GM12878 (cell line): ENCODE results near the gene USP5. TPM values are rescaled to one million over a fixed set of nuclear protein-coding genes. Genes with fewer than 3 reads are reported as not detected.

Source experiments
- ATAC-seq: fragments of 200-7000 bp; cut with Tn5 transposase; 3 replicates; pipeline ENCODE4 v1.9.1; 2020; ENCODE audit warnings: mild to moderate bottlenecking, moderate library complexity
- Bru-seq: library from RNA; stranded (reverse); fragments of 400-500 nt; gene quantifications from one replicate; lab custom pipeline; 2021; lab: Mats Ljungman, UMichigan
- BruChase-seq, 2 experiments: library from RNA; stranded (reverse); fragments of 400-500 nt; gene quantifications; one replicate each; lab custom pipeline; 2021; lab: Mats Ljungman, UMichigan
- BruUV-seq: library from RNA; stranded (reverse); fragments of 400-500 nt; replicated peaks from 2 replicates; lab custom pipeline; 2021; lab: Mats Ljungman, UMichigan
- CTCF ChIA-PET: fragments of 300-600 bp; sonication (Branson Sonifier 250); formaldehyde crosslinking; extraction: SDS; loops from one replicate; lab custom pipeline; 2021; ENCODE audit warnings: inconsistent platforms; lab: Yijun Ruan, JAX
- POLR2A ChIA-PET: fragments of 350-600 bp; formaldehyde crosslinking; extraction: SDS; loops from one replicate; lab custom pipeline; 2021; ENCODE audit warnings: inconsistent platforms; lab: Charles Lee
- RAD21 ChIA-PET: fragments of 300-600 bp; sonication (Branson Sonifier 250); formaldehyde crosslinking; loops from one replicate; lab custom pipeline; 2023; ENCODE audit warnings: antibody characterized with exemption; ENCODE audit not compliant: unreplicated experiment; lab: Charles Lee
- SMC1A ChIA-PET: fragments of 300-600 bp; sonication (Branson Sonifier 250); formaldehyde crosslinking; loops from one replicate; lab custom pipeline; 2023; ENCODE audit not compliant: unreplicated experiment, uncharacterized antibody; lab: Charles Lee
- DNase-seq: peaks from one replicate; pipeline ENCODE4 v3.0.0-alpha.2; 2011; ENCODE audit warnings: low read depth, low spot score
- FAIRE-seq: peaks from 3 replicates; lab custom pipeline; 2011; peaks lifted over from hg19 to GRCh38; lab: Jason Lieb, UNC
- H2AFZ ChIP-seq: 2 replicates; pipeline ENCODE4 v1.6.0; 2011; ENCODE audit warnings: low read depth, low read length, control low read depth; ENCODE audit not compliant: control insufficient read depth
- H3K27ac ChIP-seq: 2 replicates; pipeline ENCODE4 v1.5.1; 2011; ENCODE audit warnings: control low read depth; ENCODE audit not compliant: control insufficient read depth, insufficient read depth
- H3K27me3 ChIP-seq, 2 experiments: replicated peaks in 1 of 2; 2 replicates each; pipeline versions ENCODE4 v1.6.0 to v1.6.1; 2011; ENCODE audit warnings: low read length in 1 of 2; ENCODE audit not compliant: control insufficient read depth in 2 of 2, insufficient read depth in 2 of 2
- H3K36me3 ChIP-seq, 2 experiments: 2 replicates each; pipeline ENCODE4 v1.5.1; 2011; ENCODE audit warnings: low read length in 1 of 2; ENCODE audit not compliant: control insufficient read depth in 2 of 2, insufficient read depth in 2 of 2
- H3K4me1 ChIP-seq: 2 replicates; pipeline ENCODE4 v1.6.1; 2011; ENCODE audit warnings: mild to moderate bottlenecking, low read length, moderate library complexity, mixed read lengths; ENCODE audit not compliant: control insufficient read depth, insufficient read depth
- H3K4me2 ChIP-seq: 2 replicates; pipeline ENCODE4 v1.6.0; 2011; ENCODE audit warnings: control low read depth; ENCODE audit not compliant: control insufficient read depth, insufficient read depth
- H3K4me3 ChIP-seq: fragments of 200-600 bp; sonication (generic); 2 replicates; pipeline ENCODE4 v1.5.1; 2016
- H3K79me2 ChIP-seq: 2 replicates; pipeline ENCODE4 v1.6.0; 2011; ENCODE audit warnings: low read length; ENCODE audit not compliant: control insufficient read depth, insufficient read depth
- H3K9ac ChIP-seq: 2 replicates; pipeline ENCODE4 v1.8.0; 2011; ENCODE audit warnings: low read length, control low read depth, mixed read lengths; ENCODE audit not compliant: control insufficient read depth, insufficient read depth
- H3K9me3 ChIP-seq: replicated peaks from 3 replicates; pipeline ENCODE4 v1.5.1; 2011; ENCODE audit warnings: mild to moderate bottlenecking, low read length; ENCODE audit not compliant: control insufficient read depth, insufficient read depth
- H4K20me1 ChIP-seq: 2 replicates; pipeline ENCODE4 v1.6.0; 2011; ENCODE audit not compliant: control insufficient read depth, insufficient read depth
- ATF7 ChIP-seq: fragments of 450-650 bp; IDR thresholded peaks from 2 replicates; pipeline ENCODE4 v1.6.1; 2016; ENCODE audit warnings: low read depth, mild to moderate bottlenecking
- BMI1 ChIP-seq: fragments of 450-650 bp; IDR thresholded peaks from 2 replicates; pipeline ENCODE4 v1.6.1; 2016; ENCODE audit warnings: mild to moderate bottlenecking, moderate library complexity, borderline replicate concordance
- BRCA1 ChIP-seq: IDR thresholded peaks from 2 replicates; pipeline ENCODE4 v1.6.1; 2011; ENCODE audit warnings: low read depth, low read length, improper control_type of control experiment
- GATAD2B ChIP-seq: fragments of 450-650 bp; conservative IDR thresholded peaks from 2 replicates; pipeline ENCODE4 v1.6.1; 2017; ENCODE audit warnings: low read depth, mild to moderate bottlenecking, moderate library complexity
- NR2C1 ChIP-seq: fragments of 450-650 bp; IDR thresholded peaks from 2 replicates; pipeline ENCODE4 v1.6.1; 2017; ENCODE audit warnings: antibody characterized with exemption, mild to moderate bottlenecking, moderate library complexity
- STAT3 ChIP-seq: IDR thresholded peaks from 2 replicates; pipeline ENCODE4 v1.6.1; 2011; ENCODE audit warnings: low read depth, low read length, improper control_type of control experiment
- TAF1 ChIP-seq: IDR thresholded peaks from 2 replicates; pipeline ENCODE4 v1.6.1; 2011; ENCODE audit warnings: mild to moderate bottlenecking, low read depth, low read length, borderline replicate concordance
- ZNF274 ChIP-seq: IDR thresholded peaks from one replicate; pipeline ENCODE4 v1.8.0; 2011; ENCODE audit not compliant: insufficient read length, insufficient read depth
- WGBS: methylation state at CpG from one replicate; pipeline ENCODE4 v1.1.6; 2016; ENCODE audit warnings: low lambda C conversion rate; ENCODE audit not compliant: insufficient replicate concordance, insufficient coverage; ENCODE audit errors: missing lambda C conversion rate; 5-methylcytosine and 5-hydroxymethylcytosine counted together
- in situ Hi-C: fragments of 300-500 bp; cut with MboI; formaldehyde crosslinking; loops from 9 replicates; pipeline ENCODE4 v1.14.3; 2018; ENCODE audit warnings: mixed read lengths
- intact Hi-C: fragments of 100-400 bp; cut with micrococcal nuclease; formaldehyde crosslinking; loops from one replicate; pipeline ENCODE4 v1.14.2; 2022; ENCODE audit not compliant: unreplicated experiment
- long read RNA-seq, 2 experiments: library from polyadenylated mRNA; unstranded; transcript quantifications; one replicate each; pipeline ENCODE4 v2.0.0, GENCODE V29; 2019 to 2020
- polyA minus RNA-seq, 3 experiments: library from RNA; depleted of rRNA, polyadenylated mRNA; stranded (reverse); fragments of >200 nt; gene quantifications; 2 replicates each; pipeline ENCODE4 v1.2.3, GENCODE V29; 2011
- polyA plus RNA-seq, 11 experiments: library from polyadenylated mRNA; depleted of rRNA in 4 of 11; unstranded in 6 of 11; stranded (reverse) in 5 of 11; fragments of >200 nt; fragmentation: Nextera tagmentation in 4 of 11; fragmentation: Illumina TruSeq in 1 of 11; extraction: Ambion mirVana in 4 of 11; extraction: Trizol in 1 of 11; gene quantifications; 1 replicate in 1 of 11; 2 replicates in 10 of 11; pipeline versions ENCODE4 v1.2.1 to v1.2.3, GENCODE V29; 2011 to 2016; ENCODE audit warnings: inconsistent platforms in 2 of 11, missing spikeins in 2 of 11, low read depth in 1 of 11
- total RNA-seq, 4 experiments: library from RNA; depleted of rRNA in 3 of 4; stranded (reverse); fragments of >200 nt in 3 of 4; fragmentation: Illumina TruSeq in 1 of 4; extraction: Trizol in 1 of 4; gene quantifications; 2 replicates each; pipeline versions ENCODE4 v1.2.1 to v1.2.3, GENCODE V29; 2013 to 2021
- TF ChIP-seq, protein P1 (sequence below): fragments of 450-650 bp; IDR thresholded peaks from 2 replicates; pipeline ENCODE4 v1.6.1; 2018; ENCODE audit warnings: borderline replicate concordance, mild to moderate bottlenecking; ENCODE audit not compliant: partially characterized antibody
- TF ChIP-seq, protein P2 (sequence below): IDR thresholded peaks from 2 replicates; pipeline ENCODE4 v1.6.1; 2011; ENCODE audit warnings: borderline replicate concordance, low read depth, mild to moderate bottlenecking, moderate library complexity, low read length; ENCODE audit not compliant: insufficient read depth, poor library complexity, severe bottlenecking

Gene USP5, protein sequence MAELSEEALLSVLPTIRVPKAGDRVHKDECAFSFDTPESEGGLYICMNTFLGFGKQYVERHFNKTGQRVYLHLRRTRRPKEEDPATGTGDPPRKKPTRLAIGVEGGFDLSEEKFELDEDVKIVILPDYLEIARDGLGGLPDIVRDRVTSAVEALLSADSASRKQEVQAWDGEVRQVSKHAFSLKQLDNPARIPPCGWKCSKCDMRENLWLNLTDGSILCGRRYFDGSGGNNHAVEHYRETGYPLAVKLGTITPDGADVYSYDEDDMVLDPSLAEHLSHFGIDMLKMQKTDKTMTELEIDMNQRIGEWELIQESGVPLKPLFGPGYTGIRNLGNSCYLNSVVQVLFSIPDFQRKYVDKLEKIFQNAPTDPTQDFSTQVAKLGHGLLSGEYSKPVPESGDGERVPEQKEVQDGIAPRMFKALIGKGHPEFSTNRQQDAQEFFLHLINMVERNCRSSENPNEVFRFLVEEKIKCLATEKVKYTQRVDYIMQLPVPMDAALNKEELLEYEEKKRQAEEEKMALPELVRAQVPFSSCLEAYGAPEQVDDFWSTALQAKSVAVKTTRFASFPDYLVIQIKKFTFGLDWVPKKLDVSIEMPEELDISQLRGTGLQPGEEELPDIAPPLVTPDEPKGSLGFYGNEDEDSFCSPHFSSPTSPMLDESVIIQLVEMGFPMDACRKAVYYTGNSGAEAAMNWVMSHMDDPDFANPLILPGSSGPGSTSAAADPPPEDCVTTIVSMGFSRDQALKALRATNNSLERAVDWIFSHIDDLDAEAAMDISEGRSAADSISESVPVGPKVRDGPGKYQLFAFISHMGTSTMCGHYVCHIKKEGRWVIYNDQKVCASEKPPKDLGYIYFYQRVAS
- 29.4 and 32.9 TPM in 2 replicates for total RNA-seq (2013; cell fraction: nucleolus; rRNA removed)
- 76.5 and 80.4 TPM in 2 replicates for total RNA-seq (2014; rRNA removed)
- total RNA-seq (2014; rRNA removed; fragmentation: Illumina TruSeq; extraction: Trizol), result 49.5 and 51.2 TPM in 2 replicates
- total RNA-seq (2021), result 124 and 135 TPM in 2 replicates
- polyA plus RNA-seq (2011; ENCODE audit: low read depth), result 20.1 TPM
- polyA plus RNA-seq (2011; rRNA removed), result 32.5 and 68.4 TPM in 2 replicates
- 69.1 and 92.3 TPM in 2 replicates for polyA plus RNA-seq (2011; cell fraction: cytosol; rRNA removed)
- polyA plus RNA-seq (2011; cell fraction: nucleus; rRNA removed), result 159 and 187 TPM in 2 replicates
- 40.8 and 41.4 TPM in 2 replicates for polyA plus RNA-seq (2012)
- 33.9 and 87.5 TPM in 2 replicates for polyA plus RNA-seq (2014; fragmentation: Illumina TruSeq; extraction: Trizol)
- polyA plus RNA-seq (2014; fragmentation: Nextera tagmentation; extraction: Ambion mirVana), result 1 to 10 TPM; 2.5 to 5.2 TPM
- 68.9 and 77.6 TPM in 2 replicates for polyA plus RNA-seq (2014; rRNA removed)
- 100 to 1,000 TPM; 110 to 112 TPM for polyA plus RNA-seq (2016; fragmentation: Nextera tagmentation; extraction: Ambion mirVana)
- 97.6 and 110 TPM in 2 replicates for polyA minus RNA-seq (2011; rRNA and poly(A)+ RNA removed)
- polyA minus RNA-seq (2011; cell fraction: cytosol; rRNA and poly(A)+ RNA removed), result 31.0 and 39.1 TPM in 2 replicates
- 25.4 and 49.1 TPM in 2 replicates for polyA minus RNA-seq (2011; cell fraction: nucleus; rRNA and poly(A)+ RNA removed)
- Bru-seq, nascent RNA, result percentile 69 among the genes with signal in this experiment
- BruChase-seq, experiment 1, labeled RNA remaining after a 6-hour chase, result percentile 88 among the genes with signal in this experiment
- BruChase-seq, experiment 2, labeled RNA remaining after a 2-hour chase, result percentile 77 among the genes with signal in this experiment
- long read RNA-seq, experiment 1, transcript USP5-201 (20 exons, 3,181 nt), result minor isoform, 9 of 65 reads
- long read RNA-seq, experiment 1, transcript USP5-202 (20 exons, 3,083 nt), result major isoform, 40 of 65 reads
- long read RNA-seq, experiment 1, partial matches to known transcripts, result 8 of 65 reads
- long read RNA-seq, experiment 1, other reads (novel, unspliced or antisense), result 7 of 65 reads
- long read RNA-seq, experiment 2, partial matches to known transcripts, result 3 of 5 reads
- long read RNA-seq, experiment 2, other reads (novel, unspliced or antisense), result 1 of 5 reads

DNA sequence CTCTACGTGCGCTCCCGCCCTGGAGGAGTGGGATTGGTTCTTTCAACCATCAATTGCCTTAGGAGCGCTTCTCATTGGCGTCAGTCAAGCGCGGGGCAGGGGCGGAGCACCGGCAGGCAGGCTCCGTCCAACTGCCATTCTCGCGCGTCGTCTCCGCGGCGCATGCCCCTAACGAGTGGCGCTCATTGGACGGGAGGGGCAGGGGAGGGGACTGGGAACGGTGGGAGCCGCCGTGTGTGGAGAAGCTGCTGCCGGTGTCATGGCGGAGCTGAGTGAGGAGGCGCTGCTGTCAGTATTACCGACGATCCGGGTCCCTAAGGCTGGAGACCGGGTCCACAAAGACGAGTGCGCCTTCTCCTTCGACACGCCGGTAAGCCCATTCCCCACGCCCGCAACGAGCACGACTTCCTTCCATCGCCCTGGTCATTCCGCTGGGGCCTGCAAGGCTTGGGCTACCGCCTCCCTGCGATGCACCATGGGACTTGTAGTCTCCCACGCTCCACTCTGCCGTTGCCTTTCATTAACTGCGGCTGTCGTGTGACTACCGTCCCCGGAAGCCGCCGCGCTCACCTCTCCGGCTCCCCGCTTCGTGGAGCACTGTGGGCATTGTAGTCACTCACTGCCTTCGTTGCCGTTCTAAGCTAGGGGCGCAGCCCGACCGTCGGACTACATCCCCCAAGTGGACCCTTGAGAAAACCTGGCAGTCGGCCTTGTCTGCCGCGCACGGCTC, at the start of gene USP5:
TSS of gene USP5 (plus strand) at position 230 of the 730 bp plus-strand sequence. CDS start at position 260, 30 bp downstream.
- SMC1A ChIA-PET, result interaction anchor here (0.6 to 5.0 kb wide), 17 partner anchors 11 to 407 kb away, joined by 3 to 42 read pairs (median 6); partner anchors contain the start of genes CD27, COPS7A, GNB3 and MLF2
- TSS peak; percentile 81 for BruUV-seq
- TF ChIP-seq GATAD2B (peak; percentile 54), ZNF274 (no peak), BRCA1 (no peak; the same call in 1 of the 2 replicates), ATF7 (peak; percentile 66), BMI1 (no peak), TAF1 (peak; percentile 63), STAT3 (no peak), NR2C1 (peak; percentile 95)
- TF ChIP-seq, protein P1, sequence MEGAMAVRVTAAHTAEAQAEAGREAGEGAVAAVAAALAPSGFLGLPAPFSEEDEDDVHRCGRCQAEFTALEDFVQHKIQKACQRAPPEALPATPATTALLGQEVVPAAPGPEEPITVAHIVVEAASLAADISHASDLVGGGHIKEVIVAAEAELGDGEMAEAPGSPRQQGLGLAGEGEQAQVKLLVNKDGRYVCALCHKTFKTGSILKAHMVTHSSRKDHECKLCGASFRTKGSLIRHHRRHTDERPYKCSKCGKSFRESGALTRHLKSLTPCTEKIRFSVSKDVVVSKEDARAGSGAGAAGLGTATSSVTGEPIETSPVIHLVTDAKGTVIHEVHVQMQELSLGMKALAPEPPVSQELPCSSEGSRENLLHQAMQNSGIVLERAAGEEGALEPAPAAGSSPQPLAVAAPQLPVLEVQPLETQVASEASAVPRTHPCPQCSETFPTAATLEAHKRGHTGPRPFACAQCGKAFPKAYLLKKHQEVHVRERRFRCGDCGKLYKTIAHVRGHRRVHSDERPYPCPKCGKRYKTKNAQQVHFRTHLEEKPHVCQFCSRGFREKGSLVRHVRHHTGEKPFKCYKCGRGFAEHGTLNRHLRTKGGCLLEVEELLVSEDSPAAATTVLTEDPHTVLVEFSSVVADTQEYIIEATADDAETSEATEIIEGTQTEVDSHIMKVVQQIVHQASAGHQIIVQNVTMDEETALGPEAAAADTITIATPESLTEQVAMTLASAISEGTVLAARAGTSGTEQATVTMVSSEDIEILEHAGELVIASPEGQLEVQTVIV, result peak; percentile 85
- TF ChIP-seq, protein P2, sequence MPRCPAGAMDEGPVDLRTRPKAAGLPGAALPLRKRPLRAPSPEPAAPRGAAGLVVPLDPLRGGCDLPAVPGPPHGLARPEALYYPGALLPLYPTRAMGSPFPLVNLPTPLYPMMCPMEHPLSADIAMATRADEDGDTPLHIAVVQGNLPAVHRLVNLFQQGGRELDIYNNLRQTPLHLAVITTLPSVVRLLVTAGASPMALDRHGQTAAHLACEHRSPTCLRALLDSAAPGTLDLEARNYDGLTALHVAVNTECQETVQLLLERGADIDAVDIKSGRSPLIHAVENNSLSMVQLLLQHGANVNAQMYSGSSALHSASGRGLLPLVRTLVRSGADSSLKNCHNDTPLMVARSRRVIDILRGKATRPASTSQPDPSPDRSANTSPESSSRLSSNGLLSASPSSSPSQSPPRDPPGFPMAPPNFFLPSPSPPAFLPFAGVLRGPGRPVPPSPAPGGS, result no peak

More for the DNA sequence above, at the start of gene USP5:
- peaks cover 41% of the 10 kb centered on the region for H3K79me2 ChIP-seq
- peak; percentile 99 for DNase-seq
- peaks cover 10 to 22% of the 10 kb centered on the region in 2 experiments for H3K36me3 ChIP-seq
- H4K20me1 ChIP-seq, result no peaks in the 10 kb centered on the region
- ChIA-PET POLR2A (interaction anchor here (0.5 to 8.9 kb wide), 36 partner anchors 9 to 261 kb away, joined by 3 to 84 read pairs (median 4); partner anchors contain the start of genes C12orf57, C1RL, COPS7A and LAG3), CTCF (interaction anchor here (0.6 to 9.9 kb wide), 16 partner anchors 17 to 315 kb away, joined by 3 to 173 read pairs (median 4); partner anchors contain the start of genes C1RL, COPS7A, MLF2 and PTPN6), RAD21 (interaction anchor here (0.5 to 5.6 kb wide), 24 partner anchors 10 to 320 kb away, joined by 3 to 42 read pairs (median 4); partner anchors contain the start of genes C12orf57, COPS7A, LPAR5 and MLF2)
- FAIRE-seq, result no peak
- H3K27me3 ChIP-seq, result no peaks in the 10 kb centered on the region
- peak; percentile 87 for ATAC-seq
- H3K4me2 ChIP-seq, result peak within 1 kb of the TSS; percentile 96
- H3K4me3 ChIP-seq, result peak within 1 kb of the TSS; percentile 82
- intact Hi-C loops (loop anchor here (1.0 to 5.0 kb wide), 2 partner anchors 39 to 165 kb away; partner anchors contain the start of gene ZNF384), in situ Hi-C loops (no loop called here)
- under 1% methylated on average over 65 of the region's 65 CpGs for WGBS
- H3K27ac ChIP-seq, result peak within 1 kb of the TSS; percentile 84
- no peaks in the 10 kb centered on the region for H3K9me3 ChIP-seq
- peaks cover 28% of the 10 kb centered on the region for H3K4me1 ChIP-seq
- peak within 1 kb of the TSS; percentile 71 for H3K9ac ChIP-seq
- H2AFZ ChIP-seq, result peak within 1 kb of the TSS; percentile 97
